SK-N-MC (cell line): ENCODE results near the gene LMBRD2.

ENCODE experiments used
- DNase-seq: peaks from one replicate; pipeline ENCODE4 v3.0.0-alpha.2; 2011; ENCODE audit warnings: low read depth, low spot score
- H3K27ac ChIP-seq: fragments of 200-600 bp; sonication (generic); 2 replicates; pipeline ENCODE4 v1.5.1; 2016; ENCODE audit warnings: mixed run types
- H3K36me3 ChIP-seq: fragments of 200-600 bp; sonication (generic); 2 replicates; pipeline ENCODE4 v1.6.1; 2017; ENCODE audit warnings: antibody characterized with exemption, low read length, mixed read lengths; ENCODE audit not compliant: insufficient read depth
- H3K4me3 ChIP-seq: fragments of 200-600 bp; sonication (generic); 2 replicates; pipeline ENCODE4 v1.5.1; 2016
- H3K9ac ChIP-seq: fragments of 200-600 bp; sonication (generic); 2 replicates; pipeline ENCODE4 v1.8.0; 2017; ENCODE audit warnings: mixed run types, mixed read lengths; ENCODE audit not compliant: insufficient read length
- H3K9me3 ChIP-seq: fragments of 200-600 bp; sonication (generic); 2 replicates; pipeline ENCODE4 v1.6.1; 2017; ENCODE audit warnings: low read depth, mild to moderate bottlenecking, antibody characterized with exemption, low read length, moderate library complexity, mixed read lengths
- EZH2 ChIP-seq: fragments of 200-600 bp; sonication (generic); IDR thresholded peaks from one replicate; pipeline ENCODE4 v1.6.1; 2017; ENCODE audit warnings: antibody characterized with exemption
- FOXP2 ChIP-seq: optimal IDR thresholded peaks from 2 replicates; pipeline ENCODE3; 2011; ENCODE audit warnings: mild to moderate bottlenecking, moderate library complexity; ENCODE audit not compliant: insufficient read depth; ENCODE audit errors: extremely low read length, control extremely low read depth
- POLR2AphosphoS5 ChIP-seq: IDR thresholded peaks from 2 replicates; pipeline ENCODE4 v1.6.1; 2012; ENCODE audit warnings: mild to moderate bottlenecking, low read depth, low read length, borderline replicate concordance

Gene LMBRD2

DNA sequence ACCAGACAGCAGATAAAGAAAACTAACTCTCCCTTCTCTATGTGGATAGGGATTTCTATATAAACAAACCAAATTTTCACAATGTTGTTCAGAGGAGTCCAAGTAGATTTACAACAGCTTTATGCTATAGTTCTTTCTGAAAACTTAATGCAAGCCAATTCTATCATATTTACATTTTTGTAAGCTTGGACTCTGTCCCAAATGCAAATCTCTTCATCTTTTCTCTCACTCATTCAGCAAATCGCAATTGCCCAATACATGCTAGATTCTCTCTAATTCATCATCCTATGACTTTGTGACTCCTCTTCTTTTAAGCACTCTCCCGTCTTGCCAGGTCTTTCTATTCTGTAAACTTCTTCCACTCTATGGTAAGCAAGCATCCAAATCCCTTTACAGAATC, 45.9 kb downstream of the LMBRD2 start:
- Histone ChIP-seq H3K9ac (no peak overlapping the region), H3K36me3 (peaks cover 18% of the 10 kb centered on the region), H3K4me3 (no peak overlapping the region), H3K27ac (no peak overlapping the region), H3K9me3 (no peaks in the 10 kb centered on the region)
- DNase-seq = no peak
- TF ChIP-seq EZH2 = no peak
- TF ChIP-seq POLR2AphosphoS5 = no peak
- TF ChIP-seq FOXP2 = no peak

DNA sequence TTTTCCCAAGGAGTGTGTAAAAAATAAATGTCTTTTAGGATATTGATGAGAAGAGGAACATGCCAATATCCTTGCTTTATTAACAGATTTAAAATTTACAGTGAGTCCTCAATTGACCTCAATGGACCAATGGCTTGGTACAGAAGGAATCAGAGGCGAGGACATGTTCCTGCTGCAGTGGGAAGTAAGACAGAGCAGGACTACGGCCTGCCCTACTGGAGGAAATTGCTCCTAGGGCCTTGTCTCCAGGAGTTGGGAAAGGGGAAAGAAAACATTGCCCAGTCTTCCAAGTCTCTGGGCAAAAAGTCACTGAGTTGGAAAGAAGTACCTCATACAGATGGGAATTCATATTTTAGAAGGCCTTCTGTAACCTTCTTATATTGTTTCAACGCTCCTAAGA, 51.9 kb downstream of the LMBRD2 start:
- no peak overlapping the region for H3K27ac ChIP-seq
- H3K9me3 ChIP-seq = no peaks in the 10 kb centered on the region; the same call in 1 of the 2 replicates
- H3K9ac ChIP-seq = no peak overlapping the region
- TF ChIP-seq POLR2AphosphoS5 (no peak), EZH2 (no peak), FOXP2 (no peak)
- H3K4me3 ChIP-seq = no peak overlapping the region
- no peaks in the 10 kb centered on the region for H3K36me3 ChIP-seq
- no peak for DNase-seq

DNA sequence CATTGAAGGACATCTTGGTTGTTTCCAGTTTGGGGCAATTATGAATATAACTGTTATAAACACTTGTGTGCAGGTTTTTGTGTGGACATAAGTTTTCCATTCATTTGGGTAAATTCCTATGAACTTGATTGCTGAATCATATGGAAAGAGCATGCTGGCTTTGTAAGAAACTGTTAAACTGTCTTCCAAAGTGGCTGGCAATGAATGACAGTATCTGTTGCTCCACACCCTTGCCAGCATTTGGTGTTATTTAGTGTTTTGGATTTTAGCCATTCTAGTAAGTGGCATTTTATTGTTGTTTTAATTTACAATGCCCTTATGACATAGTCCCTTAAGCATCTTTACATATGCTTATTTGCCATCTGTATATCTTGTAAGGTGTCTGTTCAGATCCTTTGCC, 55.2 kb downstream of the LMBRD2 start:
- H3K4me3 ChIP-seq = no peak overlapping the region
- H3K9me3 ChIP-seq = no peaks in the 10 kb centered on the region; the same call in 1 of the 2 replicates
- TF ChIP-seq POLR2AphosphoS5 (no peak), EZH2 (no peak), FOXP2 (no peak)
- no peak overlapping the region for H3K27ac ChIP-seq
- H3K9ac ChIP-seq = no peak overlapping the region
- no peaks in the 10 kb centered on the region for H3K36me3 ChIP-seq
- no peak for DNase-seq

- DNase-seq = no peak
- H3K9me3 ChIP-seq = no peaks in the 10 kb centered on the region
These were observed 61.7 kb downstream of the LMBRD2 start for GRCh38 chr5:36089989-36090388.

DNA sequence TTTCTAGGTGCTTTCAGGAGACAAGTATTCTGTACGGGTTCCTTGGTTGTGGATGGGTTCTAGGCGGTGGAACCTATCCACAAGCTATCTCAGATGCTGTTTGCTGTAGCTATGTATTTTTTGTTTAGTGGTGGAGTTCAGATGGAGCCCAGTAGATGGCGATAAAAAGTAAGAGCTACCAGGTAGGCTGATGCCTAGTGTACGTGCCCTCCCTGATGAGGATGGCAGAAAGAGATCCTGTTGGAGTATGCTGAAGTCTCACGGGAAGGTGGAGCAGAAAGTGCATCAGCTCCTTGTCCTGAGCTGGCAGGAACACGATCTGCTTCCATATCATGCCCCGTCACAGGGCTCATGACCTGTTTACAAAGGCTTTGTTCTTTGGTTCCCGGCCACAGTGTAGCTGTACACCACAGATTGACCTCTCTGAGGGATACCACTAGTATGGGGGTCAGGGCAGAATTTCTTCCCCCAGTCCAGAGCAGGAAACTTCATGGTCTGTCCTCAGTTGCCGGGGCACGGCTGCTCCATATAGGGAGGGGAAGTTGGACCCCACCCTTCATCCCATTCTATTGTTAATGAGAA, 72.4 kb downstream of the LMBRD2 start:
- Histone ChIP-seq H3K9ac (no peak overlapping the region), H3K27ac (no peak overlapping the region)

More at GRCh38 chr5:36089989-36090388, 61.7 kb downstream of the LMBRD2 start:
- no peak overlapping the region for H3K27ac ChIP-seq
- no peak overlapping the region for H3K9ac ChIP-seq
- no peak overlapping the region for H3K4me3 ChIP-seq
- TF ChIP-seq EZH2 (no peak), POLR2AphosphoS5 (no peak), FOXP2 (no peak)
- no peaks in the 10 kb centered on the region for H3K36me3 ChIP-seq

DNA sequence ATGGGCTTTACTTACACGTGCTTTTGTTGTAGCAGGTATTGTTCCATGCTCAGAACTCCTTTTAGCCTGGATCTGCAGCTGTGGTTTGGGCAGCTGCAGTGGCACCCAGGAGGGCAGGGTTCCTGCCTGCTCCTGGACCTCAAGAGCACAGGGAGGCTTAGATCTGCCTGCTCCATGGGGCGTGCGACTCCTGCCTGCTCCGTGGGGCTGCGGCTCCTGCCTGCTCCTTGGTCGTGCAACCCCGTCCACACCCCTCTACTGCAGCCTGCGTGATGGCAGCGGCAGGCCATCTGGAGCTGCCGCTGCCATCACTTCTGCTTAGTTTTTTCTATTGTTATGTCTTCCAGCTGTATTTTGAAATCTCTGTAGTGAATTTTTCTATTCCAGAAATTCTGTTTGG, 73.3 kb downstream of the LMBRD2 start:
- Histone ChIP-seq H3K27ac (no peak overlapping the region), H3K36me3 (no peaks in the 10 kb centered on the region), H3K4me3 (no peak overlapping the region), H3K9me3 (no peaks in the 10 kb centered on the region), H3K9ac (no peak overlapping the region)
- TF ChIP-seq POLR2AphosphoS5 = no peak
- no peak for TF ChIP-seq FOXP2
- no peak for TF ChIP-seq EZH2
- no peak for DNase-seq

More for the DNA sequence above, 72.4 kb downstream of the LMBRD2 start:
- TF ChIP-seq EZH2 (no peak), POLR2AphosphoS5 (no peak), FOXP2 (no peak)
- no peak for DNase-seq
- Histone ChIP-seq H3K36me3 (no peaks in the 10 kb centered on the region), H3K9me3 (no peaks in the 10 kb centered on the region), H3K4me3 (no peak overlapping the region)

GRCh38 chr5:36073595-36074216, 78.0 kb downstream of the LMBRD2 start:
- Histone ChIP-seq H3K27ac (peak overlapping the region; percentile 52), H3K4me3 (no peak overlapping the region), H3K9ac (no peak overlapping the region), H3K9me3 (no peaks in the 10 kb centered on the region), H3K36me3 (peaks cover 5% of the 10 kb centered on the region; the same call in 1 of the 2 replicates)
- DNase-seq = peak; percentile 42
- TF ChIP-seq POLR2AphosphoS5 = no peak
- no peak for TF ChIP-seq FOXP2
- no peak for TF ChIP-seq EZH2

DNA sequence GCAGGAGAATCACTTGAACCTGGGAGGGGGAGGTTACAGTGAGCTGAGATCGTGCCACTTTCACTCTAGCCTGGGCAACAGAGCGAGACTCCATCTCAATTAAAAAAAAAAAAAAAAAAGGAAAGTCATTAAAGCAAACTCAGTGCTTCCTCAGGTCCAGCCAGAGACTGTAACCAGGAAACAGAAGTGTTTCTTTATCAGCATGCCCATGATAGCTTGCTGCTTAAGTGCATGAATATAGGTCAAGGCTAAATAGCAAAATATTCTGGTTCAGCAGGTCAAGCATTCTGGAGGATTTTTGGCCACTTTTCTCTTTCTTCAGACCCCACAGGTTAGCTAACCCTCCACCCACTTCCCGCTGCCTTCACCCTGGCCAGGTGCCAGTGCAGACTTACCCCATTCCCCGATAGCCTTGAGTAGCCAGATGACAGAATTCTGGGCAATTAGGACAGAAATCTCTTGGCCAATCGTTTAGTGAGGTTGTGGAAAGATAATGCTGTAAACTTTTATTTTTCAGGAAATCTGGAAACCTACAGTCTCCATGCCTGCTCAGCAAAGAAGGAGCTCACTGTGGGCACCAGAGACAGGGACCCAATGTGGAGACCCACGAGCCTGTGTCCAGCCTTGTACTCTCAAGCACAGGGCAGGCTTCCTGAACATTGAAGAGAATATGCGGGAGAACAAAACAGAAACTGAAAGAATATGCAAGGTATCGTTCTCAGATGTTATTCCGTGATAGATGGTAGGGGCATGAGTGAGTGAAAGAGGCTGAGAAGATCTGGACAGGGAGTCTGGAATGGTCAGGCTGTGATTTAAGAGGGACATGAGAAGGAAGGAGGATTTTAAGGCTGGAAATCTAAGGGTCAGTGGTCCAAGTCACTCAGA, 80.8 kb downstream of the LMBRD2 start:
- Histone ChIP-seq H3K9me3 (no peaks in the 10 kb centered on the region), H3K4me3 (no peak overlapping the region), H3K27ac (no peak overlapping the region), H3K36me3 (peaks cover 5% of the 10 kb centered on the region; the same call in 1 of the 2 replicates), H3K9ac (no peak overlapping the region)
- no peak for DNase-seq
- no peak for TF ChIP-seq POLR2AphosphoS5
